Kidney tubule cell (primary cell): ENCODE measurements around the gene FBXL22.

ENCODE experiments used
- DNase-seq: peaks from one replicate; pipeline ENCODE4 v3.0.0-alpha.2; 2018; ENCODE audit warnings: low spot score

The FBXL22 gene

GRCh38 chr15:63593705-63594671, 3.2 kb upstream of the FBXL22 start:
- peak; percentile 44 for DNase-seq

GRCh38 chr15:63595065-63595464, 2.1 kb upstream of the FBXL22 start:
- DNase-seq = no peak

- no peak for DNase-seq
Measured at GRCh38 chr15:63595688-63596087, 1.5 kb upstream of the FBXL22 start.

GRCh38 chr15:63596676-63597037, 530 bp upstream of the FBXL22 start:
- DNase-seq = no peak

GRCh38 chr15:63597821-63598220, 634 bp downstream of the FBXL22 start:
- DNase-seq = no peak

DNA sequence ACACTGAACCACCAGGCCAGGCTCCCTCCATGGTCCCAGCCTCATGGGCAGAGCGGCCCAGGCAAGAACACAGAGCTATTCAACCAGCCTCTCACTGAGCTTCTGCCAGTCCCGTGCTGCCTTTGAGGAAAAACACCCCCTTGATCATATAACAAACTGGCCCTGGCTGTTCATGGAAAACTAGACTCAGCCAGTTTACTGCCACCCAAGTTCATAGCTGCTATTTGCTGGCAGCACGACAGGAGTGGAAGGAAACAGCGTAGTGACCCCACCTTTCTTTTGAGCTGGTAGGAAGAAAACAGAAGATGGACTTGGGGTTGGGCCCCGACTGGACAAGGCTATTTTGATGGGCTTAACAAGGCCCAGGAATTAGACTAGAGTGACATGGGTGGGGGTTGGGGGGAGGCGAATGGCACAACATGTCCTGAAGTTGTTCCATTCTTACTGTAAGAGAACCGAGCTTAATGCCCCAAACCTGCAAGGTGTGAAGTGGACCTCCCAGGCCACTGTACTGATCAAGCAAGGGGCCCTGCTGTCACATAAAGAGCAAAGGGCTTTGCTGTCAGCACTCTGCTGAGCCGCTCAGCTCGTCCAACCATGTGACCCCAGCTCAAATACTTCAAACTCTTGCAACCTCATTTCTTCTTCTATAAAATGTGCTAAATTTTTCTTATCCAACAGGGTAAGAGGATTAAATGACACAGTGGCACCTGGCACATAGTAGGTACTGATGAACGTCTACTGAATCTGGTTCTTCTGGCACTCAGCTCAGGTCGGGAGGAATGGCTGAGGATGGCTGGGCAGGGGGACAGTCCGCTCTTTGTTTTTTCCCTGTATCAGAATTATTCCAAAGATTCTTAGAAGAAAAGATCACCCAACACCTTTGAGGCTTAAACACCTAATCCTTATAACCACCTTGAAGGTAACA, 1.6 kb downstream of the FBXL22 start:
- no peak for DNase-seq

DNA sequence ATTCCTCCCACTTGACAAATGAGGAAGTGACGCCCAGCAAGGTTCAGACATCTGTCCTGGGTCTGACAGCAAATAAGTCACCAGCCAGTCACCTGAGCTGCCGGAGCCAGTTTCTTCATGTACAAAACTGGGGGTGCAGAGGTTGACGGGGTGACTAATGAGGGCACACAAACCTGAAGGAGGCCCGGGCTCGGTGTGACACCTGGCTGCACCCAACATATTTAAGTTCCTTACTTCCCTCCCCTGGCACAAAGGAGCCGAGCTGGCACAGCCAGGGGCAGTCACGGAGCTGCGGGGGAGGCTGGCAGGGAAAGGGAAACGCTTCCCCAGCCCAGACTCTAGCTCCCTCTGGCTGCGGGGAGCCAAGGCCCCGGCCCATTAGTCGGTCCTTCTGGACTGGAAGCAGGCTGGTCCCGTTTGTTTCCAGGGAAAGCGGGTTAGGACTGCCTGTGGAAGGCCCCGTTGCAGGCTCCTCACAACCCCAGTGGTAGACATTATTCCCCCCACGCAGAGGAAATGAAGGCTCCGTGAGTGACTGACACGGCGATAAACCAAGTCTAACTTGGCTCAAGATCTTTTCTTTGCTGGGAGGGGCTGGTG, 2.3 kb downstream of the FBXL22 start:
- DNase-seq = peak; percentile 82

- DNase-seq = no peak
Measured at GRCh38 chr15:63600001-63600615, 2.9 kb downstream of the FBXL22 start.

DNA sequence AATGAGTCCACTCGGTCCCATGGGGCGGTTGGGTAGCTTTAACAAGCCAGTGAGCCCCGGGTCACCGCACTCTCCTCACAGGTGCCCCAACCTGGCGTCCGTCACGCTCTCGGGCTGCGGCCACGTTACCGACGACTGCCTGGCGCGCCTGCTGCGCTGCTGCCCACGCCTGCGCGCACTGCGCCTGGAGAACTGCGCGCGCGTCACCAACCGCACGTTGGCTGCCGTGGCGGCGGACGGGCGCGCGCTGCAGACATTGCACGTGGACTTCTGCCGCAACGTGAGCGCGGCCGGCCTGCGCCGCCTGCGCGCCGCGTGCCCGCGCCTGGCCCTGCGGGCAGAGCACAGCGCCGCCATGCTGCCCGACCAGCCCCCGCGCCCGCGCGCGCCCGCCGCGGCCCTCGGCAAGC, 3.4 kb downstream of the FBXL22 start:
- peak; percentile 95 for DNase-seq

- peak; percentile 26 for DNase-seq
Measured at GRCh38 chr15:63601026-63601703, 4.0 kb downstream of the FBXL22 start.

DNA sequence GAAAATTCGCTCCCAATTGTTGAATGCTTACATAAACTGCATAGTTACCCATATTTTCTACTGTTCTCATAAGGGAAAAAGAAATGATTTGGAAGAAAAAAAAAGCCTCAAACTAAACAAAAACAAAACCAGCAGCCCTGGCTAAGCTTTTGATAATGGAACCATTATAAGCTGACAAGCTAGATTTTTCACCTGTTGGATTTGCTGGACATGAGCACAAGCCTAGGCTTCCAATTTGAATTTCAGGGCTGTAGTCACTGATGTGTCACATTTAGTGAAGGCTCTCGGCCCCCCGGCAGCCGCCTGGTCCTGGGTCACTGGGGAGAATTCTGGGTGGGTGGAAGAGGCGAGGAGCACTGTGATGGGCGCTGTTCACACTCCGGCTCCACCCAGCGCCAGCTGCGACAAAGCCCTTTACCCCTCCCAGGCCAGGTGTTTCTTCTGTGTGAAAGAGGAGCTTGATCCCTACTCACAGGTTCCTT, 4.6 kb downstream of the FBXL22 start:
- DNase-seq = no peak

- DNase-seq = no peak
Measured at GRCh38 chr15:63602595-63602994, 5.4 kb downstream of the FBXL22 start.

GRCh38 chr15:63603516-63603915, 6.3 kb downstream of the FBXL22 start:
- no peak for DNase-seq

GRCh38 chr15:63604281-63604680, 7.1 kb downstream of the FBXL22 start:
- no peak for DNase-seq

GRCh38 chr15:63605036-63605435, 7.8 kb downstream of the FBXL22 start:
- no peak for DNase-seq

DNA sequence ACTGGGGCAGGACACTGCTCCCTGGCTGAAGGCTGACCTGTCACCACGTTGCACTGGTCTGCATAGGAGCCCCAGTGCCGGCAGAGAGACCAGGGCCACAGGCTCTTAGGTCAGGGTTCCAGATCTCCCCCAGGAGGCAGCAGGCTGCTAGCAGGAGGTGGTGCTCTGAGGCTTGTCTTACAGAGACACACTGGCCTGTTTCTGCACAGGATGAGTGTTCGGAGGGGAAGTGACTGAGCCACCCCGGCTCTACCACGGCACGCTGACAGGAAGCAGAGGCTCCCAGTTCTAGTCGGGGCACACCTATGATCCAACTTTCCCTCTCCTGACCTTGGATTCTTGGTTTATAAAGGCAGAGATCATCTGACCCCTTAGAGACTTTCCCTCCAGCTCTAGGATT, 8.6 kb downstream of the FBXL22 start:
- no peak for DNase-seq

- DNase-seq = no peak
Measured at GRCh38 chr15:63606308-63606707, 9.1 kb downstream of the FBXL22 start.

- no peak for DNase-seq
Measured at GRCh38 chr15:63608989-63609388, 11.8 kb downstream of the FBXL22 start.

DNA sequence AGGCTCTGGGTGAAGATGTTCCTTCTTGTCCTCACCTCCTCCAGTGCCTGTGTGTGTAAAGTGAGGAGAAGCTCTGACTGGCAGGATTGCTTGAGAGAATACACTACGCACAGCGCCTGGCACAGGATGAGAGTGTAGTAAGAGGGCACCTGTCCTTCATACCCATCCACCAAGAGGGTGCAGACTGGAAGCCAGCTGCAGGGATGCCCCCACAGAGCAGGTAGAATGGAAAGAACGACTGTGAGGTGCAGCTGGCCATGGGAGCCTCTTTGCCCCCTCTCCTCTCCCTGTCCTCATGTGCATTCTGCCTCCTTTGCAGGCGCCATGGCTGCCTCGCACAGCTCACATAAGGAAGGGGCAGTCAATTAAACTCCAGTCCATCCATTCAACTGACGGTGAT, 12.3 kb downstream of the FBXL22 start:
- DNase-seq = no peak

DNA sequence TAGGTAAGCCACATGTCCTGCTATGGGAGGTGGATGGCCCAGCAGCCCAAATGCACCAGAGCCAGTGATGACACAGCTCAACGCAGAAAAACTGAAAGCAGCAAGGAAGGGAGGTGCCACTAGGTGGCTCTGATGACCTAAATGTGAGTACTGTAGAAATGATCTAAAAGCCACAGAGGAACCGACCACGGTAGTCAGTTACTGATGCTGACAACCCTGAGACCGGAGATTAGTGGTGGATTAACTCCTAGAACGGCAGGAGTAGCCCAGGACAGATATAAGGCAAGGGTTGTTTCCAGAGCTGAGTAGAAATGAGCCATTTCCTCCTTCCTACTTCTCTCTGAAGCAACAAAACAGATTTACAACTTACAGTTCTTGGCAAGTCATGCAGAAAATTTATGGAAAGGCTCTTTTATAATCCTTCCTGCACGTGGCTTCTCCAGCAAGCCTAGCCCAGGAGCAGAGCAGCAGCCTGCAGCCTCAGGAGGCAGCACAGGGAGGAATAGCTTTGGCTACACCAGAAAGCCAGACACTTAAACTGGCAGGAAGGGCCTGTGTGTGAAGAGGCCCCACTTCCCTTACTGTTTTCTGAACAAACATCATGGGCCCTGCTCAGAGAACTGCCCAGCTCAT, 13.1 kb downstream of the FBXL22 start:
- peak; percentile 89 for DNase-seq

DNA sequence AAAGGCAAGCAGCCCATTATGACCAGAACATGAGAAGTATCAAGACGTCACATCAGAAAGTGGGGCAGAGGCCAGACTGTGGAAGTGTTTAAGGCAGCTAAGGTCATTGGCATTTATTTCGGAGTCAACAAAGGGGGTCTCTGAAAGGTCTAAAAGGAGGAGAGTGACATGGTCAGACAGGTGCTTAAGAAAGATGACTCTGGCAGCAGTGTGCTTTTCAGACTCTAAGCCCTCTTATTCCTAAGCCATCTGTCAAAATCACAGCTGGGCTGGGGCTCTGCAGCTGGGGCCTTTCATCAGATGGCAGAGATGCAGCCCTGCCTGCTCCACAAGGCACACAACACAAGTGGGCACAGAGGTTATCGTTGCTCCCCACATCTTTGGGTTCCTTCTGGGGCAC, 14.0 kb downstream of the FBXL22 start:
- DNase-seq = no peak
